ENCODE measurements around the gene DNAJC3.

DNAJC3 gene

GRCh38 chr13:95677564-95678266, 776 bp downstream of the DNAJC3 start:
- no peak for TF ChIP-seq CTCF (IDR thresholded peaks at IDR 0.05)

GRCh38 chr13:95678967-95679366, 2.0 kb downstream of the DNAJC3 start:
- TF ChIP-seq CTCF (IDR thresholded peaks at IDR 0.05) = no peak

- TF ChIP-seq CTCF (IDR thresholded peaks at IDR 0.05) = no peak
Observed at GRCh38 chr13:95679722-95680121, 2.8 kb downstream of the DNAJC3 start.

GRCh38 chr13:95684418-95684817, 7.5 kb downstream of the DNAJC3 start:
- no peak for TF ChIP-seq CTCF (IDR thresholded peaks at IDR 0.05)

- TF ChIP-seq CTCF (IDR thresholded peaks at IDR 0.05) = no peak
Observed at GRCh38 chr13:95689582-95689926, 12.6 kb downstream of the DNAJC3 start.

GRCh38 chr13:95697052-95697680, 20.2 kb downstream of the DNAJC3 start:
- TF ChIP-seq CTCF (IDR thresholded peaks at IDR 0.05) = no peak

- peak; percentile 35; the same call in 1 of the 2 replicates for TF ChIP-seq CTCF (IDR thresholded peaks at IDR 0.05)
Observed at GRCh38 chr13:95698047-95698749, 21.3 kb downstream of the DNAJC3 start.
